ENCODE results near the gene GALR2. TPM values are rescaled to one million over a fixed set of nuclear protein-coding genes. Genes with fewer than 3 reads are reported as not detected.

Gene GALR2
- total RNA-seq, 2 experiments from 2014 or later: 0.59 to 1.0 TPM

DNA sequence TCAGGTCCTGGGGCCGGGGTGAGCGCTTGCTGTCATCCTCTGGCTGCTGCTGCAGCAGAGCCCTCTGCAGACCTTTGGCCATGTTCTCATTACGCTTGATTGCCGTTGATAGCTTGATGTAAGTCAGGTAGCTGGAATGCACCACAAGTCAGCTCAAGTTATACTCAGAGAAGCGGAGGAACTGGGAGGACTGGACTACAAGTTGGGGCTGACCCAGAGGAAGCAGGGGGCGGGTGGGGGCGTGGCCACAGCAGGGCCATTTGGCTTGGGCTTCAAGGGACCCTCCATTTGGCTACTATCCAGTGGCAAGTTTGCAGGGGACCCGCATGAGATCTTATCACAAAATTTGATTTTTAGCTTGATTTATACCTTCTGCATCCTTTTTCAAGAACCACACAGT is 28.5 kb upstream of the GALR2 start:
- peaks cover 93% of the 10 kb centered on the region for H3K36me3 Mint-ChIP-seq (ENCODE audit: low read depth)
- ATAC-seq (ENCODE audit: poor library complexity) (no peak), DNase-seq (no peak)
- H3K9me3 Mint-ChIP-seq: no peaks in the 10 kb centered on the region
- H3K4me3 Mint-ChIP-seq: no peak overlapping the region
- Histone ChIP-seq H3K27ac (ENCODE audit: low read depth in 1 of 2, low read length in 2 of 2) (no peak overlapping the region), H3K27me3 (ENCODE audit: control insufficient read depth in 1 of 2, insufficient read depth in 2 of 2, low read length in 2 of 2) (no peaks in the 10 kb centered on the region), H3K4me1 (ENCODE audit: insufficient read depth, low read length) (no peaks in the 10 kb centered on the region), H3K9me3 (ENCODE audit: control insufficient read depth in 1 of 2, insufficient read depth in 1 of 2, low read length in 2 of 2) (no peaks in the 10 kb centered on the region), H3K36me3 (ENCODE audit: insufficient read depth, low read length) (peaks cover 95% of the 10 kb centered on the region), H3K4me3 (ENCODE audit: low read length) (no peak overlapping the region)
- H3K27me3 Mint-ChIP-seq: no peaks in the 10 kb centered on the region
- no peak overlapping the region for H3K27ac Mint-ChIP-seq
- TF ChIP-seq, protein P1, sequence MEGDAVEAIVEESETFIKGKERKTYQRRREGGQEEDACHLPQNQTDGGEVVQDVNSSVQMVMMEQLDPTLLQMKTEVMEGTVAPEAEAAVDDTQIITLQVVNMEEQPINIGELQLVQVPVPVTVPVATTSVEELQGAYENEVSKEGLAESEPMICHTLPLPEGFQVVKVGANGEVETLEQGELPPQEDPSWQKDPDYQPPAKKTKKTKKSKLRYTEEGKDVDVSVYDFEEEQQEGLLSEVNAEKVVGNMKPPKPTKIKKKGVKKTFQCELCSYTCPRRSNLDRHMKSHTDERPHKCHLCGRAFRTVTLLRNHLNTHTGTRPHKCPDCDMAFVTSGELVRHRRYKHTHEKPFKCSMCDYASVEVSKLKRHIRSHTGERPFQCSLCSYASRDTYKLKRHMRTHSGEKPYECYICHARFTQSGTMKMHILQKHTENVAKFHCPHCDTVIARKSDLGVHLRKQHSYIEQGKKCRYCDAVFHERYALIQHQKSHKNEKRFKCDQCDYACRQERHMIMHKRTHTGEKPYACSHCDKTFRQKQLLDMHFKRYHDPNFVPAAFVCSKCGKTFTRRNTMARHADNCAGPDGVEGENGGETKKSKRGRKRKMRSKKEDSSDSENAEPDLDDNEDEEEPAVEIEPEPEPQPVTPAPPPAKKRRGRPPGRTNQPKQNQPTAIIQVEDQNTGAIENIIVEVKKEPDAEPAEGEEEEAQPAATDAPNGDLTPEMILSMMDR (IDR thresholded peaks at IDR 0.05): no peak
- CTCF ChIA-PET: no interaction called here
- H3K4me1 Mint-ChIP-seq (ENCODE audit: low read depth): peaks cover 18% of the 10 kb centered on the region
- intact Hi-C loops (cut with DNase I, micrococcal nuclease): no loop called here
- POLR2A ChIA-PET: no interaction called here

DNA sequence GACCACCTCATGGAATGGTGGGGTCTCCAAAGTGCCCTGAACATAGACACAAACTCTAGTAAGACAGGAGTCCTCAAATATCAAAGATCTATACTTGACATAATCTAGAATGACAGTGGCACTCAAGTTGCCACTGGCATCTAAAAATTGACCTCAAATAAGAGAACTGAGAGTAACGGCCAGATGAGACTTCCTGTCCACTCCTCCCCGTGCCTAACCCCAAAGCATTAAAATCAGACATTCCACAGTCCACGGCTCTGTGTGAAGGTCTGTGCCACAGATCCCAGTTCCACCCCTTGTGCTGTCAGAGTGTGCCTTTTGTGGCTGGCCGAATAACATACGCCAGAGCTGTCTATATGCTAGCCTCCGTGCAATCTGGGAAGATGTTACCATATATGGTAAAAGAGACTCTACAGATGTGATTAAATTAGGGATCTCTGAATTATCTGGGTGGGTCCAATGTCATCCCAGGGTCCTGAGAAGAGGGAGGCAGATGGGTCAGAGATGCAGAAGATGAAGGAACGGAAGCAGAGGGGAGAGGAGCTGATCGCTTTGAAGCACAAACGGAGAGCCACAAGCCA is 26.5 kb upstream of the GALR2 start:
- H3K27me3 Mint-ChIP-seq: no peaks in the 10 kb centered on the region
- Histone ChIP-seq H3K4me3 (ENCODE audit: low read length) (no peak overlapping the region), H3K36me3 (ENCODE audit: insufficient read depth, low read length) (peaks cover 93% of the 10 kb centered on the region), H3K27me3 (ENCODE audit: control insufficient read depth in 1 of 2, insufficient read depth in 2 of 2, low read length in 2 of 2) (no peaks in the 10 kb centered on the region), H3K9me3 (ENCODE audit: control insufficient read depth in 1 of 2, insufficient read depth in 1 of 2, low read length in 2 of 2) (no peaks in the 10 kb centered on the region), H3K27ac (ENCODE audit: low read depth in 1 of 2, low read length in 2 of 2) (no peak overlapping the region), H3K4me1 (ENCODE audit: insufficient read depth, low read length) (no peaks in the 10 kb centered on the region)
- ChIA-PET CTCF (no interaction called here), POLR2A (no interaction called here)
- DNase-seq (no peak), ATAC-seq (ENCODE audit: poor library complexity) (no peak)
- intact Hi-C loops (cut with DNase I, micrococcal nuclease): no loop called here
- TF ChIP-seq, protein P1 (IDR thresholded peaks at IDR 0.05): no peak
- peak overlapping the region; percentile 59 for H3K27ac Mint-ChIP-seq
- peaks cover 18% of the 10 kb centered on the region for H3K4me1 Mint-ChIP-seq (ENCODE audit: low read depth)
- H3K9me3 Mint-ChIP-seq: no peaks in the 10 kb centered on the region
- H3K36me3 Mint-ChIP-seq (ENCODE audit: low read depth): peaks cover 87% of the 10 kb centered on the region
- H3K4me3 Mint-ChIP-seq: no peak overlapping the region

DNA sequence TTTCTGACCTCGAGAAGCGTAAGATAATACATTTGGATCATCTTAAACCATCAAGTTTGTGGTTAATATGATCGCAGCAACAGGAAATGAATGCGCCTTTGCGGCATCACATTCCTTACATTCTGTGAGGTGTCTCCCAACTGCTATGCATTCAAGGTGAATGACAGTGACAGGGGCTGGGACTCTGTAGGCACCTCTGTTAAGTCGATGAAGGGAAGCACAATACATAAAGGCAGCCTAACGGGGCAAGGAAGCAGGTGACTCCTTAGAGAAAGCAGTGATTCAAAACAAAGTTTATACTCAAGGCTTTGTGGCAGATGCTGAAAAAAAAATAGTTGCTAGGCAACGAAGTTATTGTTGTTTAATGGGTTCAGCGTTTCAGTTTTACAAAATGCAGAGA is 25.9 kb upstream of the GALR2 start:
- intact Hi-C loops (cut with DNase I, micrococcal nuclease): no loop called here
- H3K9me3 ChIP-seq (ENCODE audit: control insufficient read depth in 1 of 2, insufficient read depth in 1 of 2, low read length in 2 of 2): no peaks in the 10 kb centered on the region
- CTCF ChIA-PET: interaction anchor here (1.0 kb wide), 1 partner anchor 35 kb away, joined by 3 read pairs; no protein-coding TSS in a partner anchor
- no peak overlapping the region for H3K27ac ChIP-seq (ENCODE audit: low read depth in 1 of 2, low read length in 2 of 2)
- H3K27me3 ChIP-seq (ENCODE audit: control insufficient read depth in 1 of 2, insufficient read depth in 2 of 2, low read length in 2 of 2): no peaks in the 10 kb centered on the region
- no peak overlapping the region for H3K4me3 ChIP-seq (ENCODE audit: low read length)
- H3K4me3 Mint-ChIP-seq: no peak overlapping the region
- H3K36me3 ChIP-seq (ENCODE audit: insufficient read depth, low read length): peaks cover 93% of the 10 kb centered on the region
- peak; percentile 84 for ATAC-seq (ENCODE audit: poor library complexity)
- peak overlapping the region; percentile 59 for H3K27ac Mint-ChIP-seq
- no peaks in the 10 kb centered on the region for H3K27me3 Mint-ChIP-seq
- TF ChIP-seq, protein P1 (IDR thresholded peaks at IDR 0.05): no peak
- H3K4me1 Mint-ChIP-seq (ENCODE audit: low read depth): peaks cover 18% of the 10 kb centered on the region
- POLR2A ChIA-PET: interaction anchor here (1.3 kb wide), 1 partner anchor 15 kb away, joined by 5 read pairs; no protein-coding TSS in a partner anchor
- H3K9me3 Mint-ChIP-seq: no peaks in the 10 kb centered on the region
- H3K36me3 Mint-ChIP-seq (ENCODE audit: low read depth): peaks cover 87% of the 10 kb centered on the region
- peak in 3 of 14 experiments; percentile 32 to 52 (median 39) for DNase-seq
- no peaks in the 10 kb centered on the region for H3K4me1 ChIP-seq (ENCODE audit: insufficient read depth, low read length)

Data from CD4-positive, alpha-beta T cell (primary cell).